ACHN (cell line): Measurements from ENCODE around the gene NUCB1.
A peak's percentile ranks its signal among the peaks of the same experiment; 100 is the strongest.
"Not testable (repeated sequence)": the region's sequence is repeated elsewhere in the genome, so short reads cannot be mapped to it uniquely, and the experiment has no call there.

Source experiments
- DNase-seq: peaks from one replicate; pipeline ENCODE4 v3.0.0-alpha.2; 2015
- in situ Hi-C: cut with HindIII; loops from 2 replicates; pipeline ENCODE4 v1.10.0; 2017; ENCODE audit warnings: low sequenced_read_pairs, low pct_ligation_motif_present, low pct_unique_long_range_greater_than_20kb

NUCB1 gene

DNA sequence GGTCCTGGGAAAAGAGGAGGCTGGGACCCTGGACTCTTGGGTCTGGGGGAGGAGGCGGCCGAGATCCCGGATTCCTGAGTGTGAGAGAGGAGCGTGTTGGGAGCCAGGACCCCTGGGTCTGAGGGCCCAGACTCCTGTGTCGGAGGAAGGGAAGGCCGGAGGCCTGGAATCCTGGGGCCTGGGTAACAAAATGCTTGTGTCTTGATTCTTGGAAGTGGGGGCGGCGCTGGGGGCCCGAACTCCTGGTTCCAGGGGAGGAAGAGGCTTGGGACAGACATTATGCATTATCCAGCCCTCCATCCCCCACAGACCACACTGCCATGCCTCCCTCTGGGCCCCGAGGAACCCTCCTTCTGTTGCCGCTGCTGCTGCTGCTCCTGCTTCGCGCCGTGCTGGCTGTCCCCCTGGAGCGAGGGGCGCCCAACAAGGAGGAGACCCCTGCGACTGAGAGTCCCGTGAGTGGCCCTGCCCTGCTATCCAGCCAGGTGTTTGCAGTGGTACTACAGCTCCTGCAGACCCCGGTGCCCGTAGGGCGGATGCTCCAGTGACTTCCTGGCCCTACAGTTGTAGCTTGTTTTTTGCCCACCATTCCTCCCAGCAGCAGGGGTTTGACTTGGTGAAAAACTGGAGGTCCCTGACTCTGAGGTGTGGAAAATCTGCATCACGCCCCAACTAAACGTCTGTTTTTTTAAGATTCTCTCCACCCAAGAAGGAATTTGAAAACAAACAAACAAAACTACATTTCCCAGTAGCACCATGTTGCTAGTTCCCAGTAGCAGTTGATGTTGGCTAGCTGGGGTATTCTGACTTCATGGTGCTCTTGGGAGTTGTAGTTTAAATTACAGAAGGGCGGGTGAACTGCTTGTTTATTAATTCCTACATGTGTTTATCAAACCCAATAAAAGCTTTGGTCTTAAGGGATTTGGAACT, 630 bp downstream of the NUCB1 start:
- in situ Hi-C loops = no loop called here
- DNase-seq = peak; percentile 23

DNA sequence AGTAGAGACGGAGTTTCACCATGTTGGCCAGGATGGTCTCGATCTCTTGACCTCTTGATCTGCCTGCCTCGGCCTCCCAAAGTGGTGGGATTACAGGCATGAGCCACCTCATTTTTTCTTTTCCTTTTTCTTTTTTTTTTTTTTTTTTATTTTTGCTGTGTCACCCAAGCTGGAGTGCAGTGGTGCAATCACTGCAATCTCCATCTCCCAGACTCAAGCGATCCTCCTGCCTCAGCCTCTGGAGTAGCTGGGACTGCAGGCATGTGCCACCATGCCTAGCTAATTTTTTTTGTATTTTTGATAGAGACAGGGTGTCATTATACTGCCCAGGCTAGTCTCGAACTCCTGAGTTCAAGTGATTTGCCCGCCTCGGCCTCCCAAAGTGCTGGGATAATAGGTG, 2.2 kb downstream of the NUCB1 start:
- in situ Hi-C loops, DNase-seq: not testable (repeated sequence)

- in situ Hi-C loops, DNase-seq: not testable (repeated sequence)
Observed at GRCh38 chr19:48903788-48904187, 3.7 kb downstream of the NUCB1 start.

DNA sequence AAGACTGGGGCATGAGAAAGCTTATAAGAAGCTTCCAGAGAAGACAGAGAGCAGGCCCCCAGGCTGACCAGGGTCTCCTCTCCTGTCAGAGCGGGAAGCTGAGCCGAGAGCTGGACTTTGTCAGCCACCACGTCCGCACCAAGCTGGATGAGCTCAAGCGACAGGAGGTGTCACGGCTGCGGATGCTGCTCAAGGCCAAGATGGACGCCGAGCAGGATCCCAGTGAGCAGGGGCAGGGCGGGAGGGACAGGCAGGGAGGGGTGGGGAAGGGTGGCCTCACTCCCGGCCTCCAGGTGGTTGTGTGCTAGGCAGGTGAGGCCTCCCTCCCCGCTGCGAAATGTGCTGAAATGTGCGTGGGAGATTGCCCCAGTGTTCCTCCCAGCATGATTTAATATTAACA, 5.6 kb downstream of the NUCB1 start:
- DNase-seq = no peak
- in situ Hi-C loops = no loop called here

DNA sequence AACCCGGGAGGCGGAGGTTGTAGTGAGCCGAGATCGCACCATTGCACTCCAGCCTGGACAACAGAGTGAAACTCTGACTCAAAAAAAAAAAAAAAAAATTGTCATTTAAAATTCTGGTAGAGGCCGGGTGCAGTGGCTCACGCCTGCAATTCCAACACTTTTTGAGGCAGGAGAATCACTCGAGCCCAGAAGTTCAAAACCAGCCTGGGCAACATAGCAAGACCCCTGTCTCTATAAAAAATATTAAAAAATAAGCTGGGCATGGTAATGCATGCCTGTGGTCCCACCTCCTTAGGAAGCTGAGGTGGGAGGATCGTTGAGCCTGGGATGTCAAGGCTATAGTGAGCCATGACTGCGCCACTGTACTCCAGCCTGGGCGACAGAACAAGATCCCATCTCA, 6.2 kb downstream of the NUCB1 start:
- in situ Hi-C loops = no loop called here
- DNase-seq = no peak

GRCh38 chr19:48907671-48908070, 7.6 kb downstream of the NUCB1 start:
- in situ Hi-C loops = no loop called here
- DNase-seq = no peak

- in situ Hi-C loops, DNase-seq: not testable (repeated sequence)
Observed at GRCh38 chr19:48909424-48910077, 9.4 kb downstream of the NUCB1 start.

DNA sequence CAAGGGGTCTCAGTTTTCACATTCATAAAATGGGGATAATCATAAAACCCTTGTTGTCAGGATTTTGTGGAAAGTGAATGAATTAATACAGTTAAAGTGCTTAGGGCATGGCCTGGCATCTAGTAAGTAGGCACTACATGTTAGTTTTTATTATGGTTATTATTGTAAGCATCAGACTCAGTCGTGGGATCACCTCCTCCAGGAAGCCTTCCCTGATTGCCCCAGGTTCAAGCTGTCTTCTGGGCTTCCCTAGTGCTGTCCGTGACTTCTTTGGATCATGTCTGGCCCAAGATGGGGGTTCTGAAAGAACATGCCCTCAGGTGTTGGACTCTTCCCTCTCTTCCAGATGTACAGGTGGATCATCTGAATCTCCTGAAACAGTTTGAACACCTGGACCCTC, 10.7 kb downstream of the NUCB1 start:
- in situ Hi-C loops = no loop called here
- no peak for DNase-seq

DNA sequence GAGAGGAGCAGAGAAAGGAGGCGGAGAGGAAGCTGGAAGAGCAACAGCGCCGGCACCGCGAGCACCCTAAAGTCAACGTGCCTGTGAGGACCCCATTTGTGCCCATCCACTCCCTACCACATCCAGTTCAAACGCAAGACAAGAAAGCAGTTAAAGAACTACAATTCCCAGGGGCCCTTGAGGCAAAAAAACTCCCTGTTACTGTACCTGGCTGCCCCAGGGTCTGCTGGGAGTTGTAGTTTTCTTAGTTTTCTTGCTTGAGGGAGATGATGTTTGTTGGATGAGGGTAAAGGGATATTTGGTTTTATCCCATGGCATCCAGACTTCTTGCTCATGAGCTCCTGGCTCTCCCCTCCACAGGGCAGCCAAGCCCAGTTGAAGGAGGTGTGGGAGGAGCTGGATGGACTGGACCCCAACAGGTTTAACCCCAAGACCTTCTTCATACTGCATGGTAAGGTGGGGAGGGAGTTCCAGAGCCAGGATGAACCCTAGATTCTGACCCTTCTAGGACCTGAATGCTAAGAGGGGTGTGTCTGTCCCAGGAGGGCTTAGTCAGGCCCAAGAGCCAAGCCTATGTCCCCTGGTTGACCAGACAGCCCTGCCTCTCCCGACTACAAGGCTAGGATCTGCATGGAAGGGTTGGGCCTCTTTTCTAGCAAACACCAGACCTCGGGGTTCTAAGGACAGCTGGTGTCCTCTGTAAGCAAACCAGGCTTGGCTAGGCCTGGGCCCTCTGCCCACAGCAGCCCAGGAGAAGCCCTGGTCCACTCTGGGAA, 13.2 kb downstream of the NUCB1 start:
- in situ Hi-C loops = no loop called here
- no peak for DNase-seq

- DNase-seq = no peak
- in situ Hi-C loops = no loop called here
Observed at GRCh38 chr19:48914181-48914580, 14.1 kb downstream of the NUCB1 start.

- DNase-seq = no peak
- in situ Hi-C loops = no loop called here
Observed at GRCh38 chr19:48915757-48916156, 15.6 kb downstream of the NUCB1 start.

DNA sequence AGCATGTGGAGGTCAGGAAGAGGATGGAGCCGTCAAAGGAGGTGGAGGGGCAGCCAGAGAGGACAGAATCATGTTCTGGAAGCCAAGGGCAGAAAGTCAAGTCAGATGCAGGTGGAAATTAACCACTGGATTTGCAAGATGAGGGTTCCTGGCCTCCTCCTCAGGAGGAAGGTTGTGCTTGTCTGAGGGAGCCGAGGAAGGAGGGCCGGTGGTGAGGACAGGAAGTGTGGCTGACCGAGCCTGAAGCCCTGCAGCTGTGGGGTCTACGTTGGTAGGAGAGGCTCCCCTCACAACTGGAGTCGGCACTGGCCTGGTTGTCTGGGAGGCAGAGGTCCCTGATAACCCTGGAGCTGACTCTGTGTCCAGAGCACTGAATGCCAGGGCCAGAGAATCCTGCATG, 18.0 kb downstream of the NUCB1 start:
- in situ Hi-C loops = no loop called here
- DNase-seq = no peak

DNA sequence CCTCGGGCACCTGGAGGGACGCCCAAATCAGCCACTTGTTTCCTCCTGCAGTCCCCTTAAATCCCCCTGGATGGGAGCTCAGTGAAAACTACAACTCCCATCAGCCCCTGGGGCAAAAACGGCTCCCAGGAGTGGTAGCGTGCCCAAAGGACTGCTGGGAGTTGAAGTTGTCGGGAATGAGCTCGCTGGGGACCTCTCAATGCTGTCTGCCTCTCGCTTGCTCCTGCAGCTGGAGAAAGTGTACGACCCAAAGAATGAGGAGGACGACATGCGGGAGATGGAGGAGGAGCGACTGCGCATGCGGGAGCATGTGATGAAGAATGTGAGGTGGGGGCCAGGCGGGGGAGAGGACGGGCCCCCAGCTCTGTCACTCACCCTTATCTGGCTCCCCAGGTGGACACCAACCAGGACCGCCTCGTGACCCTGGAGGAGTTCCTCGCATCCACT, 18.7 kb downstream of the NUCB1 start:
- in situ Hi-C loops = no loop called here
- peak; percentile 15 for DNase-seq

DNA sequence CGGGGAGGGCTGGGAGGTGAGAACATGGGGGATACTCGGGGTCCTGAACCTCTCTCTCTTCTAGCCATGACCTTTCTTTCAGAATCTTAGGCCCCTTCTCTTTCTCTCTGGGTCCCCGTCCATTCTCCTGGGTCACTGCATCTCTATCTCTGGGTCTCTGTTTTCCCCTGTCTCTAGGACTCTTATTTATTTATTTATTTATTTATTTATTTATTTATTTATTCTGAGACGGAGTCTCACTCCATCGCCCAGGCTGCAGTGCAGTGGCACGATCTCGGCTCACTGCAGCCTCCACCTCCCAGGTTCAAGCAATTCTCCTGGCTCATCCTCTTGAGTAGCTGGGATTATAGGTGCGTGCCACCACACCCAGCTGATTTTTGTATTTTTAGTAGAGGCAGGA, 19.2 kb downstream of the NUCB1 start:
- in situ Hi-C loops, DNase-seq: not testable (repeated sequence)

- in situ Hi-C loops = no loop called here
- DNase-seq = no peak
Observed at GRCh38 chr19:48920949-48921348, 20.8 kb downstream of the NUCB1 start.

GRCh38 chr19:48921721-48922500, 21.8 kb downstream of the NUCB1 start:
- no peak for DNase-seq
- in situ Hi-C loops = no loop called here

GRCh38 chr19:48922548-48923490, 22.7 kb downstream of the NUCB1 start:
- no peak for DNase-seq
- in situ Hi-C loops = no loop called here
